SK-N-SH (cell line): ENCODE measurements around the gene NOX3. TPM values are rescaled to one million over a fixed set of nuclear protein-coding genes. Genes with fewer than 3 reads are reported as not detected.

ENCODE experiments used
- CTCF ChIA-PET: fragments of 300-600, 350-600 bp; formaldehyde crosslinking; extraction: SDS; loops from one replicate; lab custom pipeline; 2021; lab: Yijun Ruan, JAX
- POLR2A ChIA-PET: fragments of 350-600 bp; sonication (Branson Sonifier 250); formaldehyde crosslinking; extraction: SDS; loops from one replicate; lab custom pipeline; 2020; ENCODE audit warnings: antibody characterized with exemption, inconsistent platforms; lab: Yijun Ruan, JAX
- DNase-seq: peaks from one replicate; pipeline ENCODE4 v3.0.0; 2012
- H2AFZ ChIP-seq: fragments of 200-600 bp; sonication (generic); 2 replicates; pipeline ENCODE4 v1.8.1; 2016; ENCODE audit warnings: antibody characterized with exemption, mild to moderate bottlenecking, low read depth
- H3F3A ChIP-seq: fragments of 200-600 bp; sonication (generic); replicated peaks from 2 replicates; pipeline ENCODE3; 2016; ENCODE audit warnings: antibody characterized with exemption, mild to moderate bottlenecking; ENCODE audit not compliant: insufficient read depth
- H3K27ac ChIP-seq, 2 experiments: fragments of 200-500 bp in 1 of 2; fragments of 200-600 bp in 1 of 2; sonication (Bioruptor generic) in 1 of 2; sonication (generic), shearing (Covaris generic) in 1 of 2; 2 replicates each; pipeline versions ENCODE4 v1.5.1 to v1.6.1; 2014 to 2016; ENCODE audit warnings: low read depth in 2 of 2, inconsistent platforms in 1 of 2, low read length in 1 of 2, mild to moderate bottlenecking in 1 of 2, mixed read lengths in 1 of 2
- H3K27me3 ChIP-seq: fragments of 200-600 bp; sonication (generic), shearing (Covaris generic); 2 replicates; pipeline ENCODE4 v1.6.1; 2016; ENCODE audit warnings: mixed run types; ENCODE audit not compliant: insufficient read depth
- H3K36me3 ChIP-seq, 2 experiments: fragments of 200-500 bp in 1 of 2; fragments of 200-600 bp in 1 of 2; sonication (Bioruptor generic) in 1 of 2; sonication (generic) in 1 of 2; replicated peaks in 1 of 2; 2 replicates each; pipeline versions ENCODE3 to v1.5.1; 2014 to 2016; ENCODE audit warnings: low read length in 1 of 2, mild to moderate bottlenecking in 1 of 2; ENCODE audit not compliant: insufficient read depth in 2 of 2, control insufficient read depth in 1 of 2
- H3K4me1 ChIP-seq, 2 experiments: fragments of 200-500 bp in 1 of 2; fragments of 200-600 bp in 1 of 2; sonication (Bioruptor generic) in 1 of 2; sonication (generic), shearing (Covaris generic) in 1 of 2; 2 replicates each; pipeline versions ENCODE4 v1.5.1 to v1.6.1; 2014 to 2016; ENCODE audit warnings: low read depth in 1 of 2, low read length in 1 of 2, mixed run types in 1 of 2; ENCODE audit not compliant: insufficient read depth in 2 of 2, control insufficient read depth in 1 of 2
- H3K4me2 ChIP-seq: fragments of 200-600 bp; sonication (generic), shearing (Covaris generic); 2 replicates; pipeline ENCODE4 v1.6.1; 2017; ENCODE audit warnings: mixed run types
- H3K4me3 ChIP-seq, 2 experiments: fragments of 200-500 bp in 1 of 2; fragments of 200-600 bp in 1 of 2; sonication (Bioruptor generic) in 1 of 2; sonication (generic), shearing (Covaris generic) in 1 of 2; 2 replicates each; pipeline versions ENCODE4 v1.5.1 to v1.8.1; 2014 to 2016; ENCODE audit warnings: low read depth in 2 of 2, inconsistent platforms in 1 of 2, low read length in 1 of 2, mild to moderate bottlenecking in 1 of 2, mixed read lengths in 1 of 2, moderate library complexity in 1 of 2
- H3K79me2 ChIP-seq: fragments of 200-600 bp; sonication (generic); 2 replicates; pipeline ENCODE4 v1.8.1; 2017; ENCODE audit warnings: mild to moderate bottlenecking; ENCODE audit not compliant: insufficient read depth
- H3K9ac ChIP-seq: fragments of 200-600 bp; sonication (generic); 2 replicates; pipeline ENCODE4 v1.6.1; 2017; ENCODE audit warnings: mixed run types
- H3K9me2 ChIP-seq: fragments of 200-600 bp; sonication (generic); 2 replicates; pipeline ENCODE4 v1.6.1; 2017; ENCODE audit warnings: mixed run types
- H3K9me3 ChIP-seq: fragments of 200-600 bp; sonication (generic); 2 replicates; pipeline ENCODE4 v1.6.1; 2017; ENCODE audit warnings: mixed run types, mild to moderate bottlenecking, moderate library complexity
- H4K20me1 ChIP-seq: fragments of 200-600 bp; sonication (generic); 2 replicates; pipeline ENCODE4 v1.6.1; 2017; ENCODE audit warnings: mild to moderate bottlenecking, mixed run types; ENCODE audit not compliant: insufficient read depth
- CHD2 ChIP-seq: fragments of 150-350 bp; IDR thresholded peaks from 2 replicates; pipeline ENCODE4 v1.6.1; 2018; ENCODE audit warnings: low read length; ENCODE audit not compliant: partially characterized antibody
- ELF1 ChIP-seq: IDR thresholded peaks from 2 replicates; pipeline ENCODE4 v1.4.0; 2012
- FOSL2 ChIP-seq: IDR thresholded peaks from 2 replicates; pipeline ENCODE4 v1.4.0; 2012; ENCODE audit warnings: low read depth, mild to moderate bottlenecking, moderate library complexity, borderline replicate concordance
- FOXJ3 ChIP-seq: sonication (generic); formaldehyde crosslinking; IDR thresholded peaks from 2 replicates; pipeline ENCODE4 v1.5.1; 2020; ENCODE audit warnings: mild to moderate bottlenecking, missing genetic modification reagents
- GABPA ChIP-seq: IDR thresholded peaks from 2 replicates; pipeline ENCODE4 v1.4.0; 2012; ENCODE audit warnings: low read depth, mild to moderate bottlenecking
- JUND ChIP-seq: IDR thresholded peaks from 2 replicates; pipeline ENCODE4 v1.4.0; 2012
- MXI1 ChIP-seq: IDR thresholded peaks from 2 replicates; pipeline ENCODE4 v1.6.1; 2012; ENCODE audit warnings: mild to moderate bottlenecking, low read depth, low read length, improper control_type of control experiment
- NFIC ChIP-seq: IDR thresholded peaks from 2 replicates; pipeline ENCODE4 v1.4.0; 2012; ENCODE audit warnings: borderline replicate concordance
- RCOR1 ChIP-seq: fragments of 150-350 bp; IDR thresholded peaks from 2 replicates; pipeline ENCODE4 v1.6.1; 2017; ENCODE audit warnings: antibody characterized with exemption, low read length
- RFX5 ChIP-seq: IDR thresholded peaks from 2 replicates; pipeline ENCODE4 v1.6.1; 2012; ENCODE audit warnings: mild to moderate bottlenecking, improper control_type of control experiment, low read length
- RXRA ChIP-seq: IDR thresholded peaks from 2 replicates; pipeline ENCODE4 v1.4.0; 2012; ENCODE audit warnings: low read depth, mild to moderate bottlenecking, borderline replicate concordance
- SMC3 ChIP-seq: IDR thresholded peaks from 2 replicates; pipeline ENCODE4 v1.6.1; 2012; ENCODE audit warnings: low read depth, low read length, improper control_type of control experiment
- TCF12 ChIP-seq: IDR thresholded peaks from 2 replicates; pipeline ENCODE4 v1.4.0; 2012
- WGBS: methylation state at CpG from one replicate; pipeline ENCODE4 v1.1.6; 2017; ENCODE audit warnings: low lambda C conversion rate; 5-methylcytosine and 5-hydroxymethylcytosine counted together
- polyA plus RNA-seq, 3 experiments: library from polyadenylated mRNA; depleted of rRNA; stranded (reverse); fragments of >200 nt; gene quantifications; 2 replicates each; pipeline ENCODE4 v1.2.3, GENCODE V29; 2012
- TF ChIP-seq, protein P1 (sequence below): IDR thresholded peaks from 2 replicates; pipeline ENCODE4 v1.4.0; 2012; ENCODE audit warnings: low read depth, borderline replicate concordance
- TF ChIP-seq, protein P2 (sequence below): fragments of 150-350 bp; IDR thresholded peaks from 2 replicates; pipeline ENCODE4 v1.6.1; 2016; ENCODE audit warnings: mild to moderate bottlenecking, low read depth, low read length
- TF ChIP-seq, protein P3 (sequence below): IDR thresholded peaks from 2 replicates; pipeline ENCODE4 v1.4.0; 2012; ENCODE audit warnings: low read depth, borderline replicate concordance
- TF ChIP-seq, protein P4 (sequence below): IDR thresholded peaks from 2 replicates; pipeline ENCODE4; 2012
- TF ChIP-seq, protein P5 (sequence below): IDR thresholded peaks from 2 replicates; pipeline ENCODE4 v1.4.0; 2012; ENCODE audit warnings: low read depth

Gene NOX3
- polyA plus RNA-seq, 1 of the 3 experiments (the other 2 are of a cell fraction), result 0.02 TPM

DNA sequence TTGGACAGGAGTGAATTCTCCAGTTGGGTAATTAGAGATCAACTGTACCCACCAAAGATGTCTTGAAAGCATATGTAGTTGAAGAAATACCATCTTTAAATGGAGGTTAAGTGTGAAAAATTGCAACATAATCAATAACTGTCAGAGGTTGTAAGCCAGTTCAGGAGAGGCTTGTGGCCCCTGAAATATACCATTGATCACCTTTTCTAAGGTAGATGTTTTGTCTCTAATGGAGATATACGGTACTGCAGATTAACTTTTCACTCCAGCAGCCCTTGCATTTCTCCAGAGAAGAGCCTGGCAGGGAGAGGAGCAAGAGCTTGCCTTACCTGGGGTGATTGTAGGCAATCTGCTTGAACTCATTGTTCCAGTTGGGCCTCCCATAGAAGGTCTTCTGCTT is 48.8 kb downstream of the NOX3 start:
- TF ChIP-seq TCF12, result no peak
- no peak for TF ChIP-seq MXI1
- TF ChIP-seq RXRA, result no peak
- no peak for TF ChIP-seq GABPA
- TF ChIP-seq, protein P1, sequence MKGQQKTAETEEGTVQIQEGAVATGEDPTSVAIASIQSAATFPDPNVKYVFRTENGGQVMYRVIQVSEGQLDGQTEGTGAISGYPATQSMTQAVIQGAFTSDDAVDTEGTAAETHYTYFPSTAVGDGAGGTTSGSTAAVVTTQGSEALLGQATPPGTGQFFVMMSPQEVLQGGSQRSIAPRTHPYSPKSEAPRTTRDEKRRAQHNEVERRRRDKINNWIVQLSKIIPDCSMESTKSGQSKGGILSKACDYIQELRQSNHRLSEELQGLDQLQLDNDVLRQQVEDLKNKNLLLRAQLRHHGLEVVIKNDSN, result no peak
- TF ChIP-seq, protein P2, sequence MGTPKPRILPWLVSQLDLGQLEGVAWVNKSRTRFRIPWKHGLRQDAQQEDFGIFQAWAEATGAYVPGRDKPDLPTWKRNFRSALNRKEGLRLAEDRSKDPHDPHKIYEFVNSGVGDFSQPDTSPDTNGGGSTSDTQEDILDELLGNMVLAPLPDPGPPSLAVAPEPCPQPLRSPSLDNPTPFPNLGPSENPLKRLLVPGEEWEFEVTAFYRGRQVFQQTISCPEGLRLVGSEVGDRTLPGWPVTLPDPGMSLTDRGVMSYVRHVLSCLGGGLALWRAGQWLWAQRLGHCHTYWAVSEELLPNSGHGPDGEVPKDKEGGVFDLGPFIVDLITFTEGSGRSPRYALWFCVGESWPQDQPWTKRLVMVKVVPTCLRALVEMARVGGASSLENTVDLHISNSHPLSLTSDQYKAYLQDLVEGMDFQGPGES, result no peak
- no peak for TF ChIP-seq CHD2
- TF ChIP-seq RCOR1, result no peak
- TF ChIP-seq ELF1, result no peak
- TF ChIP-seq, protein P3, sequence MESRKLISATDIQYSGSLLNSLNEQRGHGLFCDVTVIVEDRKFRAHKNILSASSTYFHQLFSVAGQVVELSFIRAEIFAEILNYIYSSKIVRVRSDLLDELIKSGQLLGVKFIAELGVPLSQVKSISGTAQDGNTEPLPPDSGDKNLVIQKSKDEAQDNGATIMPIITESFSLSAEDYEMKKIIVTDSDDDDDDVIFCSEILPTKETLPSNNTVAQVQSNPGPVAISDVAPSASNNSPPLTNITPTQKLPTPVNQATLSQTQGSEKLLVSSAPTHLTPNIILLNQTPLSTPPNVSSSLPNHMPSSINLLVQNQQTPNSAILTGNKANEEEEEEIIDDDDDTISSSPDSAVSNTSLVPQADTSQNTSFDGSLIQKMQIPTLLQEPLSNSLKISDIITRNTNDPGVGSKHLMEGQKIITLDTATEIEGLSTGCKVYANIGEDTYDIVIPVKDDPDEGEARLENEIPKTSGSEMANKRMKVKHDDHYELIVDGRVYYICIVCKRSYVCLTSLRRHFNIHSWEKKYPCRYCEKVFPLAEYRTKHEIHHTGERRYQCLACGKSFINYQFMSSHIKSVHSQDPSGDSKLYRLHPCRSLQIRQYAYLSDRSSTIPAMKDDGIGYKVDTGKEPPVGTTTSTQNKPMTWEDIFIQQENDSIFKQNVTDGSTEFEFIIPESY, result no peak
- TF ChIP-seq FOSL2, result no peak
- TF ChIP-seq, protein P4, sequence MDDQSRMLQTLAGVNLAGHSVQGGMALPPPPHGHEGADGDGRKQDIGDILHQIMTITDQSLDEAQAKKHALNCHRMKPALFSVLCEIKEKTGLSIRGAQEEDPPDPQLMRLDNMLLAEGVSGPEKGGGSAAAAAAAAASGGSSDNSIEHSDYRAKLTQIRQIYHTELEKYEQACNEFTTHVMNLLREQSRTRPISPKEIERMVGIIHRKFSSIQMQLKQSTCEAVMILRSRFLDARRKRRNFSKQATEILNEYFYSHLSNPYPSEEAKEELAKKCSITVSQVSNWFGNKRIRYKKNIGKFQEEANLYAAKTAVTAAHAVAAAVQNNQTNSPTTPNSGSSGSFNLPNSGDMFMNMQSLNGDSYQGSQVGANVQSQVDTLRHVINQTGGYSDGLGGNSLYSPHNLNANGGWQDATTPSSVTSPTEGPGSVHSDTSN, result no peak
- TF ChIP-seq RFX5, result no peak
- TF ChIP-seq NFIC, result no peak
- TF ChIP-seq JUND, result no peak
- no peak for TF ChIP-seq FOXJ3 (CRISPR knock-in tag)
- no peak for TF ChIP-seq SMC3
- TF ChIP-seq, protein P5, sequence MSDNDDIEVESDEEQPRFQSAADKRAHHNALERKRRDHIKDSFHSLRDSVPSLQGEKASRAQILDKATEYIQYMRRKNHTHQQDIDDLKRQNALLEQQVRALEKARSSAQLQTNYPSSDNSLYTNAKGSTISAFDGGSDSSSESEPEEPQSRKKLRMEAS, result no peak
- Histone ChIP-seq H2AFZ (no peak overlapping the region), H3K79me2 (no peaks in the 10 kb centered on the region), H3K4me1 (peaks cover 0 to 23% of the 10 kb centered on the region in 2 experiments; a peak in 2 of 4 replicates), H3K9me2 (no peaks in the 10 kb centered on the region), H3F3A (no peaks in the 10 kb centered on the region), H3K9ac (no peak overlapping the region), H3K27me3 (no peaks in the 10 kb centered on the region), H4K20me1 (no peaks in the 10 kb centered on the region), H3K27ac (no peak overlapping the region), H3K36me3 (no peaks in the 10 kb centered on the region), H3K4me3 (no peak overlapping the region), H3K4me2 (no peak overlapping the region), H3K9me3 (no peaks in the 10 kb centered on the region)
- DNase-seq, result no peak
- ChIA-PET POLR2A (no interaction called here), CTCF (interaction anchor here (1.6 kb wide), 1 partner anchor 31 kb away, joined by 4 read pairs; no protein-coding TSS in a partner anchor)
- WGBS, result 92% methylated on average over 1 of the region's 1 CpG
